B cell (primary cell): ENCODE measurements around the gene ABHD10. TPM values are rescaled to one million over a fixed set of nuclear protein-coding genes. Genes with fewer than 3 reads are reported as not detected.
A peak's percentile ranks its signal among the peaks of the same experiment; 100 is the strongest.

Source experiments
- ATAC-seq: fragments of 200-7000 bp; cut with Tn5 transposase; one replicate; pipeline ENCODE4 v1.10.0; 2021; ENCODE audit warnings: low read depth, mild to moderate bottlenecking, moderate number of reproducible peaks, moderate library complexity
- CTCF ChIA-PET: fragments of 350-600 bp; sonication (Branson Sonifier 250); formaldehyde crosslinking; loops from one replicate; lab custom pipeline; 2021; ENCODE audit warnings: antibody characterized with exemption, inconsistent platforms; lab: Charles Lee
- POLR2A ChIA-PET: fragments of 350-600 bp; sonication (Branson Sonifier 250); formaldehyde crosslinking; loops from one replicate; lab custom pipeline; 2021; ENCODE audit warnings: antibody characterized with exemption; lab: Charles Lee
- DNase-seq: peaks from one replicate; pipeline ENCODE4 v3.0.0; 2013
- H2AFZ ChIP-seq: 2 replicates; pipeline ENCODE4 v1.6.1; 2012; ENCODE audit warnings: mild to moderate bottlenecking, low read depth, low read length; ENCODE audit not compliant: insufficient read depth, poor library complexity, severe bottlenecking
- H3K27ac ChIP-seq, 2 donors: 1 replicate in 1 of 2; 2 replicates in 1 of 2; pipeline ENCODE4 v1.5.1; 2012 to 2013; ENCODE audit warnings: low read length in 2 of 2, mild to moderate bottlenecking in 2 of 2, moderate library complexity in 1 of 2
- H3K27me3 ChIP-seq, 4 experiments: fragments of 200-600 bp in 1 of 4; sonication (generic) in 1 of 4; replicated peaks in 1 of 4; 1 replicate in 2 of 4; 2 replicates in 2 of 4; pipeline versions ENCODE4 v1.6.1 to v1.7.0; 2013 to 2016; ENCODE audit warnings: low read length in 3 of 4, mild to moderate bottlenecking in 2 of 4, mixed read lengths in 1 of 4, moderate library complexity in 1 of 4; ENCODE audit not compliant: insufficient read depth in 4 of 4, control insufficient read depth in 3 of 4; ENCODE audit errors: control extremely low read depth in 1 of 4
- H3K36me3 ChIP-seq, 2 experiments: replicated peaks in 1 of 2; 1 replicate in 1 of 2; 2 replicates in 1 of 2; pipeline versions ENCODE4 v1.6.1 to v1.7.1; 2013; ENCODE audit warnings: low read length in 1 of 2; ENCODE audit not compliant: insufficient read depth in 2 of 2, control insufficient read depth in 1 of 2; ENCODE audit errors: control extremely low read depth in 1 of 2, extremely low read depth in 1 of 2
- H3K4me1 ChIP-seq, 2 donors: fragments of 200-600 bp in 1 of 2; sonication (generic) in 1 of 2; 1 replicate in 1 of 2; 2 replicates in 1 of 2; pipeline versions ENCODE4 v1.5.1 to v1.6.1; 2013 to 2017; ENCODE audit warnings: low read length in 2 of 2; ENCODE audit not compliant: control insufficient read depth in 2 of 2, insufficient read depth in 2 of 2
- H3K4me2 ChIP-seq: replicated peaks from 2 replicates; pipeline ENCODE3; 2012; ENCODE audit warnings: mild to moderate bottlenecking, low read depth, low read length; ENCODE audit not compliant: poor library complexity, severe bottlenecking
- H3K4me3 ChIP-seq, 5 experiments: fragments of 200-600 bp in 1 of 5; sonication (generic) in 1 of 5; 1 replicate in 3 of 5; 2 replicates in 2 of 5; pipeline versions ENCODE4 v1.5.1 to v1.7.0; 2011 to 2016; ENCODE audit warnings: low read length in 4 of 5, mild to moderate bottlenecking in 4 of 5, low read depth in 2 of 5, control low read depth in 1 of 5, moderate library complexity in 1 of 5; ENCODE audit not compliant: insufficient read depth in 1 of 5; ENCODE audit errors: control extremely low read depth in 1 of 5, extremely low read depth in 1 of 5
- H3K79me2 ChIP-seq: fragments of 200-600 bp; sonication (generic); one replicate; pipeline ENCODE4 v1.6.0; 2016; ENCODE audit warnings: low read length; ENCODE audit not compliant: control insufficient read depth, insufficient read depth
- H3K9ac ChIP-seq: fragments of 200-600 bp; sonication (generic); 2 replicates; pipeline ENCODE4 v1.6.1; 2017; ENCODE audit warnings: mild to moderate bottlenecking, low read length, moderate library complexity
- H3K9me3 ChIP-seq, 3 donors: one replicate each; pipeline versions ENCODE4 v1.6.1 to v1.7.1; 2013; ENCODE audit warnings: low read length in 2 of 3; ENCODE audit not compliant: control insufficient read depth in 2 of 3, insufficient read depth in 1 of 3; ENCODE audit errors: control extremely low read depth in 1 of 3
- H4K20me1 ChIP-seq: 2 replicates; pipeline ENCODE4 v1.6.0; 2012; ENCODE audit warnings: mild to moderate bottlenecking, low read length; ENCODE audit not compliant: insufficient read depth, control insufficient read depth, poor library complexity, severe bottlenecking
- H3K27ac Mint-ChIP-seq: one replicate; pipeline ENCODE4 v1.8.0; 2021; ENCODE audit warnings: mixed read lengths
- H3K27me3 Mint-ChIP-seq: one replicate; pipeline ENCODE4 v1.8.0; 2021; ENCODE audit warnings: mixed read lengths
- H3K4me1 Mint-ChIP-seq: one replicate; pipeline ENCODE4 v1.8.0; 2021; ENCODE audit warnings: mixed read lengths
- H3K4me3 Mint-ChIP-seq: one replicate; pipeline ENCODE4 v1.8.0; 2021; ENCODE audit warnings: mixed read lengths
- H3K9me3 Mint-ChIP-seq: one replicate; pipeline ENCODE4 v1.8.0; 2022; ENCODE audit warnings: mixed read lengths; ENCODE audit not compliant: insufficient read depth
- EZH2 ChIP-seq: IDR thresholded peaks from 2 replicates; pipeline ENCODE4 v1.6.1; 2012; ENCODE audit warnings: borderline replicate concordance, low read depth, mild to moderate bottlenecking, moderate library complexity, low read length; ENCODE audit not compliant: insufficient read depth, poor library complexity, severe bottlenecking
- WGBS: methylation state at CpG from one replicate; pipeline ENCODE4 v1.1.5; 2013; ENCODE audit warnings: missing lambda C conversion rate; ENCODE audit not compliant: insufficient coverage; 5-methylcytosine and 5-hydroxymethylcytosine counted together
- intact Hi-C: fragments of 100-400 bp; cut with micrococcal nuclease; formaldehyde crosslinking; loops from one replicate; pipeline ENCODE4 v1.10.0; 2022
- polyA plus RNA-seq: library from polyadenylated mRNA; depleted of rRNA; stranded (reverse); fragments of >200 nt; gene quantifications from 2 replicates; pipeline ENCODE4 v1.2.3, GENCODE V29; 2012
- total RNA-seq, 2 donors: library from RNA; stranded (reverse); fragments of 120-200 nt in 1 of 2; gene quantifications; 1 replicate in 1 of 2; 2 replicates in 1 of 2; pipeline versions ENCODE4 v1.2.3 to v1.2.4, GENCODE V29; 2013 to 2022
- TF ChIP-seq, protein P1 (sequence below): fragments of 200-600 bp; IDR thresholded peaks from one replicate; pipeline ENCODE4 v1.8.0; 2022; ENCODE audit warnings: antibody characterized with exemption, mild to moderate bottlenecking

The ABHD10 gene
- total and polyA plus RNA-seq, 2 donors (not counting 1 experiment from before 2014, with no cell fraction given), result 22.1 to 40.1 TPM

DNA sequence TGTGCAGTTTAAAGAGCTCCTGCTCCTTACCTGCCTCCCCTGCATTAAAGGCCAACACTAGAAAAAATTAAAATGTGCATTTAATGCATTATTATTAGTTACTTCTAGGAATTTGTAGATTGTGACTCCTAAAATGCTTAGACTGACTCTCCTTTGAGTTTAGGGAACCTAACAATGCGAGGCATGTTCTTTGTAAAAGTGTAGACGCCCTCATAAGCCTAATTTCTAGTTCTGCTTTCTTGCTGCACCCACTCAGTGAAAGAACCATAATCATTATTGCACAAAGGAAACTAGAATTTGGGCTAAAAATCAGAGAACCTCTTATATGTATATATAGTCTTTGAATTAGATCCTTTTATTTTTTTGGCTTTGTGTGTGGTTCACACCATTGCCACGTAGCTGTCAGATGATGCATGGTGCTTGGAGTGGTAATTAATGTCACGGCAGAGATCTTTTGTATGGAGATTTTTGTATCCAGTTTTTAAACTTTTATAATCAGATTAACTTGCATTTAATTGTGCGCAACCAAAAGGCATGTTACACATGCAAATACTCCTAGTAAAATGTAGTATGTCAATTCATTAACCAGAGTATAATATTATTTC, 710 bp downstream of the ABHD10 start:
- Mint-ChIP-seq H3K4me3 (peak overlapping the region; percentile 91), H3K27ac (peak overlapping the region; percentile 92), H3K4me1 (peaks cover 40% of the 10 kb centered on the region), H3K27me3 (no peaks in the 10 kb centered on the region), H3K9me3 (no peaks in the 10 kb centered on the region)
- TF ChIP-seq, protein P1, sequence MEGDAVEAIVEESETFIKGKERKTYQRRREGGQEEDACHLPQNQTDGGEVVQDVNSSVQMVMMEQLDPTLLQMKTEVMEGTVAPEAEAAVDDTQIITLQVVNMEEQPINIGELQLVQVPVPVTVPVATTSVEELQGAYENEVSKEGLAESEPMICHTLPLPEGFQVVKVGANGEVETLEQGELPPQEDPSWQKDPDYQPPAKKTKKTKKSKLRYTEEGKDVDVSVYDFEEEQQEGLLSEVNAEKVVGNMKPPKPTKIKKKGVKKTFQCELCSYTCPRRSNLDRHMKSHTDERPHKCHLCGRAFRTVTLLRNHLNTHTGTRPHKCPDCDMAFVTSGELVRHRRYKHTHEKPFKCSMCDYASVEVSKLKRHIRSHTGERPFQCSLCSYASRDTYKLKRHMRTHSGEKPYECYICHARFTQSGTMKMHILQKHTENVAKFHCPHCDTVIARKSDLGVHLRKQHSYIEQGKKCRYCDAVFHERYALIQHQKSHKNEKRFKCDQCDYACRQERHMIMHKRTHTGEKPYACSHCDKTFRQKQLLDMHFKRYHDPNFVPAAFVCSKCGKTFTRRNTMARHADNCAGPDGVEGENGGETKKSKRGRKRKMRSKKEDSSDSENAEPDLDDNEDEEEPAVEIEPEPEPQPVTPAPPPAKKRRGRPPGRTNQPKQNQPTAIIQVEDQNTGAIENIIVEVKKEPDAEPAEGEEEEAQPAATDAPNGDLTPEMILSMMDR, result no peak
- TF ChIP-seq EZH2, result no peak
- POLR2A ChIA-PET, result interaction anchor here (0.9 to 1.5 kb wide), 3 partner anchors 10 to 312 kb away, joined by 3 to 6 read pairs (median 3); partner anchors contain the start of gene PHLDB2
- peaks cover 55% of the 10 kb centered on the region for H3K79me2 ChIP-seq
- H3K27me3 ChIP-seq, result no peaks in the 10 kb centered on the region
- H3K9me3 ChIP-seq, result no peaks in the 10 kb centered on the region
- ATAC-seq, result peak; percentile 42
- DNase-seq, result peak; percentile 68
- intact Hi-C loops, result loop anchor here (1.0 to 10.0 kb wide), 4 partner anchors 10 to 905 kb away; partner anchors contain the start of gene NECTIN3
- peak overlapping the region; percentile 76 for H3K9ac ChIP-seq
- H3K4me2 ChIP-seq, result peak overlapping the region; percentile 76
- CTCF ChIA-PET, result interaction anchor here (0.5 to 5.2 kb wide), 12 partner anchors 9 to 440 kb away, joined by 3 to 54 read pairs (median 4); no protein-coding TSS in a partner anchor
- H3K4me1 ChIP-seq, result peaks cover 26 to 29% of the 10 kb centered on the region in 2 donors
- peaks cover 17% of the 10 kb centered on the region for H4K20me1 ChIP-seq
- peak overlapping the region; percentile 98 for H2AFZ ChIP-seq
- WGBS, result no CpG with 5 or more reads among the region's 5 CpGs
- H3K4me3 ChIP-seq, result peak overlapping the region; percentile 84 to 95 (median 84)
- peaks cover 0 to 3% of the 10 kb centered on the region in 2 experiments for H3K36me3 ChIP-seq
- peak overlapping the region; percentile 72 to 75 for H3K27ac ChIP-seq
